ENCODE results near the gene RGS3. TPM values are rescaled to one million over a fixed set of nuclear protein-coding genes. Genes with fewer than 3 reads are reported as not detected.

Gene RGS3
- total RNA-seq, 4 donors from 2014 or later, result 10.5 to 18.2 (median 12.8) TPM

- no peak for TF ChIP-seq POLR2A (IDR thresholded peaks at IDR 0.05)
- no peak for TF ChIP-seq CTCF (IDR thresholded peaks at IDR 0.05)
- H3K4me3 ChIP-seq (ENCODE audit: low read depth, poor library complexity, severe bottlenecking), result no peak overlapping the region
- DNase-seq (ENCODE audit: low spot score in 2 of 2), result no peak
- intact Hi-C loops (cut with DNase I; ENCODE audit: low total_unique reads), result no loop called here
- 83 to 95% methylated on average over 6 of the region's 6 CpGs for WGBS, 2 donors
These were observed 56.6 kb downstream of the RGS3 start for GRCh38 chr9:113520109-113520642.

GRCh38 chr9:113521693-113522255 is 58.2 kb downstream of the RGS3 start:
- DNase-seq (ENCODE audit: low spot score in 2 of 2), result no peak
- TF ChIP-seq CTCF (IDR thresholded peaks at IDR 0.05), result no peak
- no peak for TF ChIP-seq POLR2A (IDR thresholded peaks at IDR 0.05)
- no peak overlapping the region for H3K4me3 ChIP-seq (ENCODE audit: low read depth, poor library complexity, severe bottlenecking)
- intact Hi-C loops (cut with DNase I; ENCODE audit: low total_unique reads), result no loop called here
- 85 to 87% methylated on average over 2 of the region's 2 CpGs for WGBS, 2 donors

GRCh38 chr9:113522419-113522818 is 58.9 kb downstream of the RGS3 start:
- intact Hi-C loops (cut with DNase I; ENCODE audit: low total_unique reads), result no loop called here
- TF ChIP-seq CTCF (IDR thresholded peaks at IDR 0.05) (no peak), POLR2A (IDR thresholded peaks at IDR 0.05) (no peak)
- 96 to 100% methylated on average over 1 of the region's 1 CpG for WGBS, 2 donors
- H3K4me3 ChIP-seq (ENCODE audit: low read depth, poor library complexity, severe bottlenecking), result no peak overlapping the region
- DNase-seq (ENCODE audit: low spot score in 2 of 2), result no peak

- H3K4me3 ChIP-seq (ENCODE audit: low read depth, poor library complexity, severe bottlenecking), result no peak overlapping the region
- intact Hi-C loops (cut with DNase I; ENCODE audit: low total_unique reads), result no loop called here
- TF ChIP-seq POLR2A (IDR thresholded peaks at IDR 0.05) (no peak), CTCF (IDR thresholded peaks at IDR 0.05) (no peak)
- WGBS, 2 donors, result 94% methylated on average over 7 to 8 of the region's 8 CpGs
- no peak for DNase-seq (ENCODE audit: low spot score in 2 of 2)
These were observed 59.3 kb downstream of the RGS3 start for GRCh38 chr9:113522858-113523257.

GRCh38 chr9:113523421-113524141 is 60.1 kb downstream of the RGS3 start:
- peak in 1 of 2 donors; percentile 48 for DNase-seq (ENCODE audit: low spot score in 2 of 2)
- TF ChIP-seq POLR2A (IDR thresholded peaks at IDR 0.05) (no peak), CTCF (IDR thresholded peaks at IDR 0.05) (no peak)
- H3K4me3 ChIP-seq (ENCODE audit: low read depth, poor library complexity, severe bottlenecking), result no peak overlapping the region
- 21 to 41% methylated on average over 18 to 19 of the region's 19 CpGs for WGBS, 2 donors
- intact Hi-C loops (cut with DNase I; ENCODE audit: low total_unique reads), result no loop called here
